ENCODE measurements around the gene SLC12A8. TPM values are rescaled to one million over a fixed set of nuclear protein-coding genes. Genes with fewer than 3 reads are reported as not detected.

The SLC12A8 gene, protein sequence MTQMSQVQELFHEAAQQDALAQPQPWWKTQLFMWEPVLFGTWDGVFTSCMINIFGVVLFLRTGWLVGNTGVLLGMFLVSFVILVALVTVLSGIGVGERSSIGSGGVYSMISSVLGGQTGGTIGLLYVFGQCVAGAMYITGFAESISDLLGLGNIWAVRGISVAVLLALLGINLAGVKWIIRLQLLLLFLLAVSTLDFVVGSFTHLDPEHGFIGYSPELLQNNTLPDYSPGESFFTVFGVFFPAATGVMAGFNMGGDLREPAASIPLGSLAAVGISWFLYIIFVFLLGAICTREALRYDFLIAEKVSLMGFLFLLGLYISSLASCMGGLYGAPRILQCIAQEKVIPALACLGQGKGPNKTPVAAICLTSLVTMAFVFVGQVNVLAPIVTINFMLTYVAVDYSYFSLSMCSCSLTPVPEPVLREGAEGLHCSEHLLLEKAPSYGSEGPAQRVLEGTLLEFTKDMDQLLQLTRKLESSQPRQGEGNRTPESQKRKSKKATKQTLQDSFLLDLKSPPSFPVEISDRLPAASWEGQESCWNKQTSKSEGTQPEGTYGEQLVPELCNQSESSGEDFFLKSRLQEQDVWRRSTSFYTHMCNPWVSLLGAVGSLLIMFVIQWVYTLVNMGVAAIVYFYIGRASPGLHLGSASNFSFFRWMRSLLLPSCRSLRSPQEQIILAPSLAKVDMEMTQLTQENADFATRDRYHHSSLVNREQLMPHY
- 1.0 to 1.4 TPM (median 1.2 TPM) in 5 replicates for total RNA-seq (2022; extraction: Qiagen RNA extraction; ENCODE audit: low read depth)

DNA sequence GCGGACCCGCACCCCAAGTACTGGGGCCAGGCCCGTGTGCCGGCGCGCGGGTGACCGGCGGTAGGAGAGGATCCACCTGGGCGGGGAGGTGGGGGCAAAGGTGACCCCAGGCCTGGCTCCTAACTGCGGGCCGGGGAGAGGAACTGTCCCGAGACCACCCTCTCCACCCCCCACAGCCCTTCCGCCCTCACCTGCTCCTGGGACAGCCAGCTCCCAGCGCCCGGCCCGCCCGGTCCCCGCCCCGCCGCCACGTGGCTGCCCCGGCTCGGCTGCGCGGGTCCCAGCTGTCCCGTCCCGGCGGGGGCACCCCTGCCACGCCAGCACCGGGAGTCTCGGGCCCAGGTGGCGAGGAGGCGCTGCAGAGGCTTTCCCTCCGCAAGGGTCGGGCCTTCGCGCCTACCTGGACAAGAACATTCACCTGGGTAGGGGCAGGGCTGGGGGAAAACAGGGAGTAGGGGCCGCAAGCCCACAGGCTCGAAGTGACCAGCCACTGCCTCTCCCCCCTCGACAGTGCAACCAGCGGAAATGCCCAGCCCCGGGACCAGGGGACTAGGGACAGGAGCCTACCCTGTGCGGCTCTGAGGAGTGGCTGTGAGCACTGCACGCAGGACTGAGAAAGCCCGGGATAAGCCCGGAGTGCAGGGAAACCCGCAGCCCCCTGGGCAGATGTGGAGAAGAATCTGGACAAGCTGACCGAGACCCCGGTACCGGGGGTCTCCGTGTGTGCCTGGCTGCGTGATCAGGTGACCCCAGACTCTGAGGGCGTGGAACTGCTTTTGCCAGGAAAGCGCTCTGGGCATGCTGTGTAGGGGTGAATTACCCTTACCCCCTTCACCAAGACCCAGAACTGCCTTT, at the start of gene SLC12A8:
Gene SLC12A8, minus strand, starts transcription at position 240 of the 855 bp plus-strand sequence. CDS start 1,399 bp downstream, outside the sequence.

DNA sequence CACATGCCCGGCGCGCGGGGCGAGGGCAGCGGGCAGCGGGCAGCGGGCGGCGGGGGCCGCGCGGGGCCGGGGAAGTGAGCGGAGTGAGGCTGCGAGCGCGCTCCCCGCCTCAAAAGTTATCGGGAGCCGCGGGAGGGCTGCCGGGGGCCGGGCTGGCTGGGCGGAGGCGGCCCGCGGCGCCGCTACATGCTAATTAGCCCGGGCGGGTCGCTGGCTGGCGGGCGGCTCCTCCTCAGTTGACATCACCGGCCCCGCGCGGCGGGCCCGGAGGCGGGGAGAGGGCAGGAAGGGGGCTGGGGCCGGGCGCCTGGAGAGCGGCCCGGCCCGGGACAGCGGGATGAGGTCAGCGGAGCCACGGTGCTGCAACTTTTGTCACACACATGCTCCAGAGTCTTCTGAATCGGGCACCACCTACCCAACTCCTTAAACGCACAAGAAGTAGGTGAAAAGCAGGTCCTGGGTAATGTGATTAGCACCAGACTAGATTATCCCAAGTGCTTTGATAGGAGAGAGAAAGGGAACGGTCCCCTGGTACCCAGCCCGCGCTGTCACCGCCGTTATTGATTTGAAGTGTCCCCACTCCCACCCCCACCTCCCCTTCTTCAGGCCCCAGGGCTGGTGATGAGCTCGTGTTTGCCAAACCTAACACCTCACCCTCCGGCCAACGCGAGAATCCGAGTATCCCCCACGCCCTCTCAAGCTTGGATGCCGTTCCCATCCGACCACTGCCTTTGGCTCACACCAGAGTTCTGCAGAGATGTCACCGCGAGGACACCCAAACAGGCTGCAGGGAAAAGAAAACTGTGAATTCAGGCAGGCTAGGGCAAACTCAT, 156.4 kb downstream of the SLC12A8 start, which contains the start of gene HEG1:
Gene HEG1, minus strand, starts transcription at position 85 of the 833 bp plus-strand sequence. CDS start 107 bp downstream, outside the sequence.

Other genes with a start within 250 kb of the SLC12A8 start
- gene HEG1, start 156.8 kb downstream of the SLC12A8 start, total RNA-seq (2022; extraction: Qiagen RNA extraction; ENCODE audit: low read depth), result 5.8 to 8.6 TPM (median 7.2 TPM) in 5 replicates
- gene ZNF148, start 162.6 kb upstream of the SLC12A8 start, total RNA-seq (2022; extraction: Qiagen RNA extraction; ENCODE audit: low read depth), result 9.0 to 13.7 TPM (median 10.9 TPM) in 5 replicates

All from A549 treated with DMSO at 1 μM for 4 hours (cell line).